Sigmoid colon (tissue), 4 donors: Measurements from ENCODE around the gene STK32A.

Source experiments
- POLR2A ChIP-seq, 2 donors: fragments of 450-650 bp; IDR thresholded peaks; one replicate each; pipeline ENCODE4 v1.6.1; 2016; ENCODE audit warnings: antibody characterized with exemption in 2 of 2, mild to moderate bottlenecking in 2 of 2, moderate library complexity in 2 of 2
- POLR2AphosphoS5 ChIP-seq, 4 donors: sonication (generic); formaldehyde crosslinking; IDR thresholded peaks; one replicate each; pipeline ENCODE4 v1.6.1; 2017; ENCODE audit warnings: antibody characterized with exemption in 4 of 4
- TF ChIP-seq, protein P1 (sequence below), 4 experiments: fragments of 450-650 bp in 3 of 4; fragments of 200-600 bp in 1 of 4; IDR thresholded peaks; one replicate each; pipeline ENCODE4 v1.5.1; 2016 to 2019; ENCODE audit warnings: antibody characterized with exemption in 4 of 4, mild to moderate bottlenecking in 3 of 4, moderate library complexity in 2 of 4

DNA sequence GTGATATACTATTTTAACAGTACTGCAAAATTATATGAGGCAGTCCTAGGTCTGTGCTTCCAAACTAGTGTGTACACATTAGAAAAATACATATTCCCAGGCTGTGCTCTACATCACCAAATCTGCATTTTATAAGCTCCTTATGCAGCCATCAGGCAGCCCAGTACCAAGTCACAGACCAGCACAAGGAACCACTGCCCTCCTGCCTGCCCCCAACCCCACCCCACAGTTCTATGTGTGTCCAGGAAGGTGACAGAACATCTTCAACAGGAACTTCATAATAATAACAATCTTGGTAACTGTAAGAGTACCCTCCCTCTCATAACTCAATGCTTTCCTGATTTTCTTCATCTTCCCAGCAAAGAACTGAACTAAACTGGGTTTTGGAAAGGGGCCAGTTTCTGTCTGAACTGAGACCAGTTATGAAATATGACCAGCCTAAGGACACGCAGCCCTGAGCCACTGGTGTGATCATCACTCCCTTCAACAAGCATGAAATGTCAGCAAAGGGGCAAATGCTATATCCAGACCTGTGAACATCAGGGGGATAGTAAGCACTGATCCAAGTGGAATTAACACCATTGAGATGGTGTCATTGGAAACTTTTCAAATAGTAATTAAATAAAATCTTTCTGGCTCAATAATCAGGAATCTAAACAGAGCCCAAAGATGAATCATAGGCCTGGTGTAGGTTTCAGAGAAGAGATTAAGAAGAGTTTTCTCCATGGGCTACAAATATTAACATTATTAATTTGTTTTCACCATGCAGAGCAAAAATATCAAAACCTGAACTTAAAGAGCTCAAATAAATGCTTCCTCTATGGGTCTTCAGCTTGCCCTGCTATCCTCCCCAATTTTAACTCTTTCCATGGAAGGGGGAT is 192.9 kb downstream of the STK32A start:
- TF ChIP-seq, protein P1, sequence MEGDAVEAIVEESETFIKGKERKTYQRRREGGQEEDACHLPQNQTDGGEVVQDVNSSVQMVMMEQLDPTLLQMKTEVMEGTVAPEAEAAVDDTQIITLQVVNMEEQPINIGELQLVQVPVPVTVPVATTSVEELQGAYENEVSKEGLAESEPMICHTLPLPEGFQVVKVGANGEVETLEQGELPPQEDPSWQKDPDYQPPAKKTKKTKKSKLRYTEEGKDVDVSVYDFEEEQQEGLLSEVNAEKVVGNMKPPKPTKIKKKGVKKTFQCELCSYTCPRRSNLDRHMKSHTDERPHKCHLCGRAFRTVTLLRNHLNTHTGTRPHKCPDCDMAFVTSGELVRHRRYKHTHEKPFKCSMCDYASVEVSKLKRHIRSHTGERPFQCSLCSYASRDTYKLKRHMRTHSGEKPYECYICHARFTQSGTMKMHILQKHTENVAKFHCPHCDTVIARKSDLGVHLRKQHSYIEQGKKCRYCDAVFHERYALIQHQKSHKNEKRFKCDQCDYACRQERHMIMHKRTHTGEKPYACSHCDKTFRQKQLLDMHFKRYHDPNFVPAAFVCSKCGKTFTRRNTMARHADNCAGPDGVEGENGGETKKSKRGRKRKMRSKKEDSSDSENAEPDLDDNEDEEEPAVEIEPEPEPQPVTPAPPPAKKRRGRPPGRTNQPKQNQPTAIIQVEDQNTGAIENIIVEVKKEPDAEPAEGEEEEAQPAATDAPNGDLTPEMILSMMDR (IDR thresholded peaks at IDR 0.05) = no peak
- TF ChIP-seq POLR2A (IDR thresholded peaks at IDR 0.05) (no peak), POLR2AphosphoS5 (IDR thresholded peaks at IDR 0.05) (peak in 1 of 4 donors; percentile 21)
